Middle frontal gyrus (tissue), 1 donor: ENCODE results near the gene PPP1R12B.
A peak's percentile ranks its signal among the peaks of the same experiment; 100 is the strongest.
"Not testable (repeated sequence)": the region's sequence is repeated elsewhere in the genome, so short reads cannot be mapped to it uniquely, and the experiment has no call there.

Experiments
- DNase-seq: peaks from one replicate; pipeline ENCODE4 v3.0.0-alpha.2; 2015; ENCODE audit warnings: low spot score; ENCODE audit errors: extremely low spot score

Gene PPP1R12B

GRCh38 chr1:202349206-202349928 is 868 bp downstream of the PPP1R12B start:
- no peak for DNase-seq

GRCh38 chr1:202351725-202352124 is 3.2 kb downstream of the PPP1R12B start:
- no peak for DNase-seq

- not testable (repeated sequence) for DNase-seq
Observed at GRCh38 chr1:202352583-202353197, 4.2 kb downstream of the PPP1R12B start.

- DNase-seq: no peak
Observed at GRCh38 chr1:202355944-202356553, 7.5 kb downstream of the PPP1R12B start.

- no peak for DNase-seq
Observed at GRCh38 chr1:202357506-202357905, 9.0 kb downstream of the PPP1R12B start.

GRCh38 chr1:202361224-202361623 is 12.7 kb downstream of the PPP1R12B start:
- DNase-seq: no peak

- no peak for DNase-seq
Observed at GRCh38 chr1:202361701-202362100, 13.2 kb downstream of the PPP1R12B start.

- no peak for DNase-seq
Observed at GRCh38 chr1:202362212-202362611, 13.7 kb downstream of the PPP1R12B start.

- DNase-seq: no peak
Observed at GRCh38 chr1:202365092-202365815, 16.8 kb downstream of the PPP1R12B start.

GRCh38 chr1:202367271-202367670 is 18.8 kb downstream of the PPP1R12B start:
- DNase-seq: peak; percentile 37

GRCh38 chr1:202370906-202371305 is 22.4 kb downstream of the PPP1R12B start:
- DNase-seq: not testable (repeated sequence)

GRCh38 chr1:202374099-202374498 is 25.6 kb downstream of the PPP1R12B start:
- DNase-seq: no peak

- DNase-seq: not testable (repeated sequence)
Observed at GRCh38 chr1:202375175-202375574, 26.7 kb downstream of the PPP1R12B start.

GRCh38 chr1:202376247-202376646 is 27.7 kb downstream of the PPP1R12B start:
- DNase-seq: no peak

- not testable (repeated sequence) for DNase-seq
Observed at GRCh38 chr1:202379884-202380529, 31.5 kb downstream of the PPP1R12B start.

GRCh38 chr1:202380535-202380934 is 32.0 kb downstream of the PPP1R12B start:
- DNase-seq: not testable (repeated sequence)

GRCh38 chr1:202381867-202382266 is 33.4 kb downstream of the PPP1R12B start:
- not testable (repeated sequence) for DNase-seq

GRCh38 chr1:202395831-202396230 is 47.3 kb downstream of the PPP1R12B start:
- not testable (repeated sequence) for DNase-seq

- no peak for DNase-seq
Observed at GRCh38 chr1:202397256-202397655, 48.8 kb downstream of the PPP1R12B start.

GRCh38 chr1:202398439-202398838 is 49.9 kb downstream of the PPP1R12B start:
- DNase-seq: not testable (repeated sequence)

- DNase-seq: not testable (repeated sequence)
Observed at GRCh38 chr1:202401771-202402170, 53.3 kb downstream of the PPP1R12B start.
